NCI-H524 treated with DMSO at 0.1 percent for 48 hours (cell line): Measurements from ENCODE around the gene IQGAP2.

Source experiments
- DNase-seq: peaks from one replicate; lab custom pipeline; 2025; lab: John Stamatoyannopoulos, UW

The IQGAP2 gene

DNA sequence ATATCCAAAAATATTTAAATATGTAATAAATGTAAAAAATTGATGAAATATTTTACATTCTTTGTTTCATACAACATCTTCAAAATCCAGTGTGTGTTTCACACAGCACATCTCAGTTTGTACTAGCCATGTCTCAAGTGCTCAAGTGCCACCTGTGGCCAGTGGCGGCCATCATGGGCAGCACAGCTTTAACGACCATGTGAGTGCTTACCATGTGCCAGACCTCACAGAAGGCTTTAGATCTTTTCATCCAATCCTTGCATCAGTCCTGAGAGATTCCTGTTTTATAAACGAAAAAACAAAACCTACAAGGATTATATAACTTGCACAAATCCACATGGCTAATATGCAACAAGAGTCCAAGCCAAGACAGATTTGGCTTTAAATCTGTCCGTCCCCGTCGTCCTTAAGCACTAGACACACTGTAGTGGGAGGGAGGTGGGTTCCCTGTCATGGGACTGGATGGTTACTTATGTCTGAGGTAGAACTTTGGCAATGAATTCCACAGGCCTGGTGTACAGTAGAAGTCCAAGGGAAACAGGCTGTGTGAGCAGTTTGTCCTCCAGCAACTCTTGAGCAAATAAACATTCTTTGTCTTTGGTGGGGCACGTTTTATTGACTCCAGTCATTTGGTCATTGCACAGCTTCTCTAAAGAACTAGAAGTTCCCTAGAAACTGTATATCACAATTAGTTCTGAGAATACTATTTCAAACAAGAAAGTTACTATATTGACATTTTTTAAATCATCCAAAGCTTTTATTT, 287.8 kb downstream of the IQGAP2 start:
- no peak for DNase-seq

DNA sequence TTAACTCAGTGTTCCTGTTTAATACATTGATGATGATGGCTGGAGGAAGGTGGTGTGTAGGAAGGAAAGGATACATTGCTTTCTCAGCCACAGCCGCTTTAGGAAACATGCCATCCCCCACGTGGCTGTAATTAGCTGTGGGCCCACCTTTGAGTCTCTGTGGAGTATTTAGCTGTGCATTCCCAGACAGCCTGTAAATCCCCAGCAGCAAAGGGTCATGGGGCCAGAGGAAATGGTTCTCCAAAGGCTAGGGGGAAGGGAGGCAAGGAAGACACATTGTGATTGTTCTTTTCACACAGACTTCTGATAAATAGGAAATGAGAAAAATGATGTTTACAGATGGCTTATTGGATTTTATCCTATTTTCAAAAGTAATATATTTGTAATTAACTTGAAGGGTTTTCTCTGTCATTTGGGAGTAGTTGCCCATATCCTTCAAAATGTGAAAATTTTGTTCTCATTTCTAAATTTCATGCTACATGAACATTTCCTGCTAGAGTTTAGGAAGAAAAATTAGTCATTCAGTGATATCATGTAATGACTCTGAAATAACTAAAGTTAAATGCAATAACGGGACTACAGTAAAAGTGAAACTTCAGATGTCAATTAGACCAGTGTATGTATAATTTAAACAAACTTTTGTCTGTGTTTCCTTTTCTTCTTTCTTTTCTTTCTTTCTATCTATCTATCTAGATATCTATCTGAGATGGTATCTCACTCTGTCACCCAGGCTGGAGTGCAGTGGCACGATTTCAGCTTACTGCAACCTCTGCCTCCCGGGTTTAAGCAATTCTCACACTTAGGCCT, 288.6 kb downstream of the IQGAP2 start:
- no peak for DNase-seq

DNA sequence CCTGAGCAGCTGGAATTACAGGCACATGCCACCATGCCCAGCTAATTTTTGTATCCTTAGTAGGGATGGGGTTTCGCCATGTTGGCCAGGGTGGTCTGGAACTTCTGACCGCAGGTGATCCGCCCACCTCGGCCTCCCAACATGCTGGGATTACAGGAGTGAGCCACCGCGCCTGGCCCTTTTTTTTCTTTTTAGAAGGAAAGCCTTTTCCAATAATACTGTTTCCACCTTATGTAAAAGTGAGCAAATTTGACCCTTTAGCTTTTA, 289.1 kb downstream of the IQGAP2 start:
- no peak for DNase-seq

DNA sequence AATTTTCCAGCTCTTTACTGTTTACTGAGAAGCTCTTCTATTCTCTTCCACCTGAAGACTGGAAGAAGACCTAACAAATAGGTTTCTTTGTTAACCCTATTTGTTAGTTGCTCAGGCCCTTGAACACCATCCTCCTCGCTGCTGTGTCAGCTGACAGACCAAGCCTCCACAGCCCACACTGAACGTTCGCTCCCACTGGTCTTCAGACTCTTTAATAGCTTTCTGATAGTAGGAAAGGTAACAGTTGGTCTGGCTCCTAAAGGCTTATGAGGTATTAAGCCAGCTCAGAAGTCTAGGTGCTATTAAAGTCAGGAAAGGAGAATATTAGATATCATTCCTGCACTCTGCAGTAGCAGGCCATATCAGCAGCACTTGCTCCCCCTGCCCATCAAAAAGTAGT, 289.6 kb downstream of the IQGAP2 start:
- no peak for DNase-seq

DNA sequence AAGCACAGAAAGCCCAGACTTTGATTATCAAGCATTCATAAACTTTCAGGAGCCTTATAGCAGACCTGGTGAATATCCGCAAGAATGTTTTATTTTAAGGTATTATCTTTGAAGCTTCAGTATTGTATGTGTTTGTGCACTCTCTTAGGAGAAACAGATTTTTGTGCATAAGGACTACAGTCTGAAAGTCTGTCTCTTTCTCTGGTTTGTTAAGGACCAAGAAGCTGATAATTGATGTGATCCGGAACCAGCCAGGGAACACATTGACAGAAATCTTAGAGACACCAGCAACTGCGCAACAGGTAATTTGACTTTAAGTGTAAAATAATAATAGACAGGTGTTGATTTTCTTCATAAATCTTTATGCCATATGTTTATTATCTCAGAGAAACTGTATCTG, 290.1 kb downstream of the IQGAP2 start:
- no peak for DNase-seq

DNA sequence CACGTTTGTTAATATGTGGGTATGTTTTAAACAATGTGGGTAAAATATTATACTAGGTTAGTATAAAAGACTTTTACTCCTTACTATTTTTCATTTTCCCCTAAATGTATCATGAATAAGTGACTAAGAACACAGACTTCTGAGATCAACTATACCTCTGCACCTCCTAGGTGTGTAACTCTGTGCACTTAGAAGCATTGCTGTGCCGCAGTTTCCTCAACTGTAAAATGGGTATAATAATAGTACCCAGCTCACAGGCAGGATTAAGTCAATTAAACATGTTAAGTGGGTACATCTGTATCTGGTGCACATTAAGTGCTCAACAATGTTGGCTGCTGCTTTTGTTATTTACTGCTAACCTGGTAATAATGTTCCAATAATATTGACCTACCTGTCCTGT, 291.2 kb downstream of the IQGAP2 start:
- no peak for DNase-seq

DNA sequence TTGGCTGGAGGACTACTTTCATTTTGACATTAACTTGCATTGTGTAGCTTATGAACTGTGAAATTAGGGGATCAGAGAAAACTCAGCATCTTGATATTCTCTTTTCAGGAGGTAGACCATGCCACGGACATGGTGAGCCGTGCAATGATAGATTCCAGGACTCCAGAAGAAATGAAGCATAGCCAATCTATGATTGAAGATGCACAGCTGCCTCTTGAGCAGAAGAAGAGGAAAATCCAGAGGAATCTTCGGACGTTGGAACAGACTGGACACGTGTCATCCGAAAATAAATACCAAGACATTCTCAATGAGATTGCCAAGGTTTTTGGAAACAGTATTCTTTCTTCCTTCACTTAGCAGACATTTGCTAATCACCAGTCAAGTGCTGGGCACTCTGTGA, 292.3 kb downstream of the IQGAP2 start:
- no peak for DNase-seq

DNA sequence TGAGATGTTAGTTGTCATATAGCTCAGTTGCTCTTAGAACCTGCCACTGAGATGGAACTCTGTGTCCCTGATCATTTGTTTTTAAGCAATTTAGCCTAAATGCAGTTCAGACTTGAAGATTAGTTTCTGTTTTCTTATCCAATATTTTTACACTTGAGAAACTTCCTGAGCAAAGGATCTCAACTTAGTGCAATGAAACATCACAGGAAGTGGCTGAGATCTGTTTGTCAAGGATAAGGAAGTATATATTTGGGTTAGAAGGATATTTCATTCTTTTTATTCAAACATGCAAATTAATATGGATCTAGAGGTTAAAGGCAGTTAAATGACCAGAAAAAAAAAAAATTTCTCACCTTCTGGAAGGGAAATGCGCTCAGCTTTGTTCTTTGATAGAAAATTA, 293.2 kb downstream of the IQGAP2 start:
- no peak for DNase-seq

DNA sequence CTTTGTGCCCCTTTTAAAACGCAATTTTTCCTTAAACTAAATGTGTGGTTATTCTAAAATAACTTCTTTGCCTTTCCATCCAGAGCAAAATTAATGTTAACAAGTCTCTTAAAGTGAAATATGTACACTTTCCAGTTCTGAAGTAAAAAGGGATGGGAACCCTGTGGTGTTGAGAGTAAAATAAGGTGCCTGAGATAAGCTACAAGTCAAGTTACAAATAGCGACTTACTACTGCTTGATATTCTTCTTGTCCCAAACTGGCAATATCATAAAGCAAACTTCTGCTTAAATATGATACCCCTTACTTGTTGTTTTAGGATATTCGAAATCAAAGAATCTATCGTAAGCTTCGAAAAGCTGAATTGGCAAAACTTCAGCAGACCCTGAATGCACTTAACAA, 294.6 kb downstream of the IQGAP2 start:
- DNase-seq, result no peak

DNA sequence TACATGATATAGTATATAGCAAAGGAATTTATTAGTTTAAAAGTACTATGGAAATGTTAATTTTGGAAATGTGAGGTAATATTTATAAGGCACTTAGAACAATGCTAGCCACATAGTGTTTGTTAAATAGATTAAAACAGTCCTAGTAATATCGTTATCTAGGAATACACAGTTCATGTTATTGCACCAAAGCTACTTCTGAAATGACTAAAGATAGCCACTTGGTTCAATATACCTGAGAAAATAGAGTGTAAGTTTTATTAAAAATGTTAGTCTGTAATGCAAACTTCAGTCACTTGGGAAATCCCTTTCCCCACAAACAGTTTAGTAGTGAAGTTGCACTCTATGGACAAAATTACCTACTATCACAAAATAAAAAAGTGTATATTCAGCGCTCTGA, 297.5 kb downstream of the IQGAP2 start:
- no peak for DNase-seq

DNA sequence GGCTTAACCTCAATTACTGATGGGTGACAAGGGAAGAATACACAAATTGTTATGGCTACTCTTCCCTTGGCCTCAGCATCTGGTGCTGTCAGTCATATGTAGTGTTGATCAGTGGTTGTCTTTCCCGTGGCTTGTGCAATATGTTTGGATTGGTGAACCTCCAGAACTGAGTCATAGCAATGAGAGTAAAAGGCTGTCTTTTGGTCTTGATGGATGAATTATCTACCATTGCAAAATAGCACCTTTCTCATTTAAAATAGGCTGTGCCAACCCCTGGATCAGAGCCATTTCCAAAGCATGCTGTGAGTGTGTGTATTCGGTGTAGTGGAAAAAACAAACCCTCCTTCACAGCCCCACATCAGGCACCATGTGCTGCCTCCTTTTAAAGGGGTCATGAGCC, 298.2 kb downstream of the IQGAP2 start:
- DNase-seq, result no peak

DNA sequence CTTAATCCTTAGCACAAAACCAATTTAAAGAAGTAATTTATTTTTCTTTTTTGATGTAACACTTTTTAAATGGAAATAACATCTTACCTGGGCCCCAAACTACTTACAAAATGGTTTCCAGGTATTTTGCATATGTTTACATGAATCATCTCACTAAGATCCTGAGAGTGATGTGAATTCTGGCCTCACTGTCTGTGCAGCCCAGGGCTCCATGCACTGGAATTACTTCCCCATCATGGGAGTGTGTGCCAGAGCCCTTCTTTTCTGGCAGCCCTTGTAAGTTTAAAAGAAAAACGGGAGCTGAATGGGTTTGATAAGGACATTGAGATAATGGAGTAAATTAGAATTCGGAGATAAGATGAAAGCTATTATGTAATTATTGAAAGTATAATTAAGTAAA, 300.6 kb downstream of the IQGAP2 start:
- no peak for DNase-seq

DNA sequence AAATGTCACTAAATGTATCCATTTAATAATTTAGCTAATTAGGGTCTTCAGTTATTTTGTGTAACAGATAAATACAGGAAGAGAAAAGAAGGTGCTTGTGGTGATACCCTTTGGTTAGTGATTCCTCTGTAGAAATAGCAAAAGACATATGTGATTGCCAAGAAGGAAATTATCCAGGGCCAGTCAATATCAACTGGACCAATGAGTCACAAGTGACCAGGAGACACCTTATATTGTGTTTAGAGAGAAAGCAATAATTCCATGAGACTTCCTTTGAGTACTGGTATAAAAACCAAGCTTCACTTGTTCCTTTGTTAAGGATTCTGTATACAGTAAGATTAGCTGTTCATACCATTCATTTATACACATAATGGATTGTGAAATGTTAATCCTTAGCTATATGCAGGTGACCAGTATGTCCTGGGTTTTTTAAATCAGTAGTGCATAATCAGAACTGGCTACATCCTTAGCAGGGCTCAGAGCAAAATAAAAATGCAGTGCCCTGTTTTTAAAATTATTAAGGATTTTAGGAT, 301.1 kb downstream of the IQGAP2 start:
- DNase-seq, result no peak

DNA sequence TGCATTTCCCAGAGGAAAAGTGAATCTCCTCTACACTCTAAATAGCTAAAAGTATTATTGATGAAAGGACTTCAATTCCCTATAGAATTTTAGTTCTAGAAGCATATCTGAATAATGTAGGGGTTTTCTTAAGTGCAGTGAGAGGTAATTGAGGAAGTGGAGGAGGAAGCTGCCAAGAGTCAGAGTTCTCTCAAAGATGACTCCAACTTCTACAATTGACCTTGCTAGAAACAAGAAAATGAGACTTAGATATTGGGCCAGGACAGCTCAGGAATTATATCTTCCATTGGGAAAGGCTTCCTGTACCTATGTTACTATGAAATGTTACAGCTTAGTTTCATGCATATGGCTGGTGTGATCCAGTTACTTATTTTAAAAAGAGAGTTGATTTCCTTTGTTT, 302.5 kb downstream of the IQGAP2 start:
- DNase-seq, result no peak

DNA sequence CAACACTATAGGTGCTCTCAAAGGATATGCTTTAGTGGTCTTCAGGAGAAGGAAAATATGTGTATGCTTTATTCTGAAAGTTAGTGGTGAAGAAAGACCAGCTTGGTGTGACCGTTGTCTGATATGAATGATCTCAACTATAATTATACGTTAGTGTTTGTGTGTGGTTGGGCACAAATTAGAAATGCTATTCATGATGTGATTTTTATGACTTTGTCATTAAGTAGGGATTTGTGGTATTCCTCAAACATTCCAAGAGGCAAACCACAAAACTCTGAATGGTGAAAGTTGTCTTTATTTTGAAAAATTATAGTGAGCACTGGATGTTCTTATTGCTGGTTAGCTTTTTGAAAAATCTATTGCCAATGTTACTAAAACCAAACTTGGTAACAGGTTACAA, 306.7 kb downstream of the IQGAP2 start:
- no peak for DNase-seq

DNA sequence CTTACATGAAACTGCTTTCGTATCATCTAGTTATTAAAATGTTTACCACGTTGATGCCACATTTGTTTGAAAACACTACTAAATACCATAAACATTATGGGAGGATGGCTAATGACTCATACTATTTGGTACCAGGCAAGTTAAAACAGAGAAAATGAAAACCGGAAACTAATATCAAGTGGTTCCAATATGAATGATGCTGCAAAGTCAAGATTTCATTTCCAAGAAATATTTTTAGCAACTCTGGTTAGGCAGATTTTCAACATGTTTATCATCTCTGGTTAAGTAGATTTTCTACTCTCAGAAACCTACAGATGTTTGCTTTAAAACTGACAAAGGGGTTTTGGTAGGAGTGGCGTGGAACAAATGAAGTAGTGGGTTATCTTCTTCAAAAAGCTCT, 307.9 kb downstream of the IQGAP2 start:
- no peak for DNase-seq

DNA sequence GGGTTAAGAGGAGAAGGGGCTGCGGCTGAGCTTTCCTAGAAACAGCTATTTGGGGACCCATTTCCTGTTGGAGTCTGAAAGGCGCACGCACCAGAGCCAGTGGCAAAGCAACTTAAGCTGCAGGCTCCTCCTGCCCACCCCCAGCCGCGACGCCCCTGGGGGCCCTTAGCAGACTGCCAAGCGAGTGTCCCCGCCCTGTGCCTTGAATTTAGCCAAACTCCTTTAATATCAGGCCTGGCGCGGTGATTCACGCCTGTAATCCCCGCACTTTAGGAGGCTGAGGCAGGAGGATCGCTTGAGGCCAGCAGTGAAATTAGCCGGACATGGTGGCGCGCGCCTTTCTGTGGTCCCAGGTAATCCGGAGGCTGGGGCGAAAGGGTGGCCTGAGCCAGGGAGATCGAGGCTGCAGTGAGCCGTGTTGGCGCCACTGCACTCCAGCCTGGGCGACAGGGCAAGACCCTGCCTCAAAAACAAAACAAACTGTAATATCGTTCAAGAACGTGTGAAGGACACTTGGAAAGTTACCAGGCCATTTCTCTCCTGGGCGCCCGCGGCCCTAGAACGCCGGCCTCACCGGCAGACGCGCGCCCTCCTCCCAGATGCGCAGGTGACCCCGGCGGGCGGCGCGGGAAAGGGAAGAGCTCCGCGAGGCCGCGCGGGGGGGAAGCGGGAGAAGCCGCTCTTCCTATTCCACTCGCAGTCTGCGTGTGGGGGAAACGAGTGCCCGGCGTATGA, 311.8 kb downstream of the IQGAP2 start:
- no peak for DNase-seq

DNA sequence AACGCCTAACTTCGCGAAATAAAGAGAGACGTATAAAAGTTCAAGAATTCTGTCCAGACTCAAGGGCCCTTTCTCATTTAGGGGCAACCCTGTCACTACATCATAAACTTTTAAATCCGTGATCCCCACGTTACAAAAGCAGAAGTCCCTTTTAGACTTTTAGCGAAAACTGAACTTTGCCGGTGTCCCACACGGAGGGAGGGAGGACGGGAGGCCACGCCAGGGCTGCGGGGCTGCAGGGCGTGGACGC, 312.3 kb downstream of the IQGAP2 start:
- DNase-seq, result no peak

DNA sequence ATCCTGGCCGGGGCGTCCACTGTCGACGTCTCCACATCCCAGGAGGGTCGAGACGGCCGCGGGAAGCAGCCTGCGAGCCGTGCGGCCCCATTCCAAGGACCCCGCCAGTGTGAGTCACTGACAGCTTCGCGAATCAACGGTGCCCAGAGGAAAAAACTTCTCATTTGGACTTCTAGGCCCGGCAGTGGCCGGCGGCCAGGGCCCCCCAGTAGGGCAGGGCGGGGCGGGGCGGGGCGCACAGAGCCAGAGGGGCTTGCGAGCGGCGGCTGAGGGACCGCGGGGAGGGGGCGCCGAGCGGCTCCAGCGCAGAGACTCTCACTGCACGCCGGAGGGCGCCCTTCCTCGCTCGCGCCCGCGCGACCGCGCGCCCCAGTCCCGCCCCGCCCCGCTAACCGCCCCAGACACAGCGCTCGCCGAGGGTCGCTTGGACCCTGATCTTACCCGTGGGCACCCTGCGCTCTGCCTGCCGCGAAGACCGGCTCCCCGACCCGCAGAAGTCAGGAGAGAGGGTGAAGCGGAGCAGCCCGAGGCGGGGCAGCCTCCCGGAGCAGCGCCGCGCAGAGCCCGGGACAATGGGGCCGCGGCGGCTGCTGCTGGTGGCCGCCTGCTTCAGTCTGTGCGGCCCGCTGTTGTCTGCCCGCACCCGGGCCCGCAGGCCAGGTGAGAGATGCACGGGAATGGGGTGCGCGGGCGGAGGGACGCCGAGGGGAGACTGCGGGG, 312.8 kb downstream of the IQGAP2 start, which contains the start of gene F2R:
Gene F2R (plus strand): TSS at position 391 of the 720 bp plus-strand sequence. CDS start 182 bp downstream, at position 573.
- DNase-seq, result no peak

DNA sequence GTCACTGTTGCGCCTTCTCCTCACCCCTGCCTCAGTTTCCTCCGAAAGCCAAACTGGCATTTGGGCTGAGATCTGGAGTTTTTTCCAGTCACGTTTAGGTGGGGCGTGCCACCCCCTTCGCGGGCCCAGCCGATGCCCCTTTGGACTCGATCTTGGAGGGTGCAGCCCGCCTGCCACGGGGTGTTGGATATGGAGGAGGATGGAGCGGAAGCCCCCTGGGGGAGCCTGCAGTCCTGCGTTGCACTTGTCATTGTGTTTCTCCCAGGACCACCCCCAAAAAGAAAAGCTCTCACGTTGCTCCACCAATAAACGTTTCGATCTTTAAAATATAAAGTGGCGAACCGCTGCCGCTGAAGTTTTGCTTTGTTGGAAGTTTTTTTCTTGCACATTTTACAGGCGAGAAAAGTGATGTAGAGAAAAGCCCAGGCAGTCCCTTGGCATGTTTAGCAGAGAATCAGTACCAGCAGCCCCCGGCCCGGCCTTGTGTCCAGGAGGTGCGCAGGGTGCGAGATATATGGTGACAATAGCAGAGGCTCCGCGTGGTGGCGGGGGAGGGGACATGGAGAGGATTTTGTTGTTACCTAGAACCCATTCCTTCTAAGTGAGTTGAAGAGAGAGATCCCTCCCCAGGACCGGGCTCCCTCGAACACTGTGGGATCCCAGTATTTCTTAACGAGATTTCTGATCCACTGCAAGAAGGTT, 313.5 kb downstream of the IQGAP2 start:
- no peak for DNase-seq

DNA sequence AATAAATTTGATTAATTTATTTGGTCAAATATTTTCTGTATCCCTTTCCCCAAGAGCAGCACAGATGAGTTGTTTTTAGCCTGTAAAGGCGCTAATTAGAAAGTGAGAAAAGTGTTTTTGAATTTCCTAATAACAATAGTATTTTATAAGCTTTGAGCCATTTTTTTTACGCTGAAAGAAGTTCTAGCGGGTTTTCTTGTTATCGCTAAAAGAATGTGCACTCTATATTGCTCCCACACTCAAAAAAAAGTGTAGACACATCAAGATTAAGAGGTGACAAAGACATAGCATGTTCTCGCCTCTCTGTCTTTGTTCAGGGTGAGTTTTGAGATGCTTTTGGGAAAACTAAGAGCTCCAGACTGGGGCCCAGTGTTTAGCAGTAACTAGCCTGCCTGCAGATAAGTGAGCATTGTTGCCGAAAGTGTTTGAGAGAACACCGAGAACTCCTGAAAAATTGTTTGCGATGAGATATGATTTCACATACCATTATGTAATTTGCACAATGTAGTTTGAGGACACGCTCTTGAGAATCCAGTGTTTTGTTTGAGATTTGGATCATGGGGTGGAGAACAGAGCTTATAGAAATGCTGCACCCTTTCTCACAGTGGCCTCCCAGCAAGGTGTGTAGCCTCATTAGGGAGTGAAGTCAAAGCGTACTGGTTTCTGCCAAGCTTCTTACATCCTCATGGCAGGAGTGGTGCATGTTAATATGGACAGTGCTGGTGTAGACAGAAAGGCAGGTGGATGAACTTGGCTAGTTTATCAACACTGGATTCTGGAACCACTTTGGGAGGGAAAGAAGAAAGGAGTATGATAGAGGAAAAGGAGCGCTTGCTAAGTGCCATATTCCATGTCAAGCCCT, 314.4 kb downstream of the IQGAP2 start:
- DNase-seq, result no peak
